ENCODE results near the gene SRCIN1. TPM values are rescaled to one million over a fixed set of nuclear protein-coding genes. Genes with fewer than 3 reads are reported as not detected.

Gene SRCIN1
- total RNA-seq, 1 donor from 2014 or later: 8.4 TPM

- Mint-ChIP-seq H3K9me3 (no peaks in the 10 kb centered on the region), H3K4me1 (peaks cover 34% of the 10 kb centered on the region), H3K27me3 (ENCODE audit: low read depth) (peaks cover 62% of the 10 kb centered on the region), H3K27ac (ENCODE audit: unreplicated experiment) (no peak overlapping the region), H3K36me3 (ENCODE audit: low read depth) (no peaks in the 10 kb centered on the region), H3K4me3 (peak overlapping the region; percentile 79)
- DNase-seq (ENCODE audit: low read depth, low spot score): no peak
- TF ChIP-seq CTCF (conservative IDR thresholded peaks at IDR 0.05): no peak
Observed at GRCh38 chr17:38578229-38579082, 27.3 kb downstream of the SRCIN1 start.

DNA sequence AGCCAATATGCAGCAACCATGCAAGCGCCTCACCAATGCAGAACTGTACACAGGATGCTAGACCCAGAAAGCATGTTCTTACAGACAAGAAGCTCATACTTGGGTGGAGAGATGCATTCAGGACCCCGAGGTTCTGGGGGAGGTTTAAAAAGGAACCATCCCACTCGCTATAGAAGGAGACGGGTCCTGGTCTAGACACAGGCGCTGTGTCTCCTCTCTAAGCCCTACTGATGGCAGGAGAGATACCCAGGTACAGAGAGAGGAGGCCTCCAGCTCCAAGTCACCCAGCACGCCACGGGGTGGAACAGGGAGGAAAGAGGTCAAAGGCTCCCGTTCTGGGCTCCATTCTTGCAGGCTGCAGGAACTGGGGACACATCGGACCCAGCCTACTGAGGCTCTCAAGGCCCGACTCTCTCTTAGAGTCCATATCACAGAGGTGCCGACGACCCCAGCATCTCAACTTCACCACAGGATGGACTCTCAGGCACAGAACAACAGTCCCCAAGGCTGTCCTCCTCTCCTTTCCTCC, 28.0 kb downstream of the SRCIN1 start:
- DNase-seq (ENCODE audit: low read depth, low spot score): no peak

GRCh38 chr17:38577244-38577643, 28.5 kb downstream of the SRCIN1 start:
- Mint-ChIP-seq H3K27ac (ENCODE audit: unreplicated experiment) (no peak overlapping the region), H3K4me3 (peak overlapping the region; percentile 61), H3K4me1 (peaks cover 39% of the 10 kb centered on the region), H3K27me3 (ENCODE audit: low read depth) (peaks cover 67% of the 10 kb centered on the region), H3K9me3 (no peaks in the 10 kb centered on the region), H3K36me3 (ENCODE audit: low read depth) (no peaks in the 10 kb centered on the region)
- no peak for DNase-seq (ENCODE audit: low read depth, low spot score)
- no peak for TF ChIP-seq CTCF (conservative IDR thresholded peaks at IDR 0.05)

More for the DNA sequence above, 28.0 kb downstream of the SRCIN1 start:
- TF ChIP-seq CTCF (conservative IDR thresholded peaks at IDR 0.05): no peak
- Mint-ChIP-seq H3K4me3 (peak overlapping the region; percentile 79), H3K4me1 (peaks cover 39% of the 10 kb centered on the region), H3K36me3 (ENCODE audit: low read depth) (no peaks in the 10 kb centered on the region), H3K27me3 (ENCODE audit: low read depth) (peaks cover 67% of the 10 kb centered on the region), H3K27ac (ENCODE audit: unreplicated experiment) (no peak overlapping the region), H3K9me3 (no peaks in the 10 kb centered on the region)

GRCh38 chr17:38575781-38576180, 30.0 kb downstream of the SRCIN1 start:
- DNase-seq (ENCODE audit: low read depth, low spot score): no peak
- Mint-ChIP-seq H3K4me1 (peaks cover 42% of the 10 kb centered on the region), H3K4me3 (peak overlapping the region; percentile 38), H3K36me3 (ENCODE audit: low read depth) (no peaks in the 10 kb centered on the region), H3K9me3 (no peaks in the 10 kb centered on the region), H3K27me3 (ENCODE audit: low read depth) (peaks cover 78% of the 10 kb centered on the region), H3K27ac (ENCODE audit: unreplicated experiment) (no peak overlapping the region)
- TF ChIP-seq CTCF (conservative IDR thresholded peaks at IDR 0.05): no peak

DNA sequence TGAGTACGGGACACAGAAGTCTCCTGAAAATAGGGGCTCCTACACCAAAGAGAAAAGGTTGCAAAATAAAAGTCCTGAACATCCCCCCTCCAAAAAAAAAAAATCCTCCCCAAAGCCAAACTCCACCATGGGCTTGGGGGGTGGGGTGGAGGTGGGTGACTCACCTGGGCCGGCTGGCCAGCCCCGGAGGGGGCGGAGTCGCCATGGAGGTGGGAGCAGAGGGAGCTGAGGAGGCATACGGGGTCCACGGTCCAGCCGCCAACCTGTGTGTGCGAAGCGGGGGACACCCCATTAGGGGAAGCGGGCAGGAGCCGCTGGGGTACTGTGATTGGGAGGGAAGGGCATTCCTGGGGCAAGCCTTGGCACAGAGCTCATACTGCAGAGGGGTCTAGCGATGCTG, 31.0 kb downstream of the SRCIN1 start:
- H3K27me3 Mint-ChIP-seq (ENCODE audit: low read depth): peaks cover 77% of the 10 kb centered on the region
- no peaks in the 10 kb centered on the region for H3K36me3 Mint-ChIP-seq (ENCODE audit: low read depth)
- no peaks in the 10 kb centered on the region for H3K9me3 Mint-ChIP-seq
- TF ChIP-seq CTCF (conservative IDR thresholded peaks at IDR 0.05): no peak
- peaks cover 41% of the 10 kb centered on the region for H3K4me1 Mint-ChIP-seq
- no peak for DNase-seq (ENCODE audit: low read depth, low spot score)
- H3K4me3 Mint-ChIP-seq: no peak overlapping the region
- H3K27ac Mint-ChIP-seq (ENCODE audit: unreplicated experiment): no peak overlapping the region
